ENCODE results near the gene PUM2. TPM values are rescaled to one million over a fixed set of nuclear protein-coding genes. Genes with fewer than 3 reads are reported as not detected.

PUM2 gene
- total and polyA plus RNA-seq, 2 of the 13 experiments (the other 11 are each of a cell fraction or from before 2014, with no cell fraction given), result 69.6 to 69.8 TPM

DNA sequence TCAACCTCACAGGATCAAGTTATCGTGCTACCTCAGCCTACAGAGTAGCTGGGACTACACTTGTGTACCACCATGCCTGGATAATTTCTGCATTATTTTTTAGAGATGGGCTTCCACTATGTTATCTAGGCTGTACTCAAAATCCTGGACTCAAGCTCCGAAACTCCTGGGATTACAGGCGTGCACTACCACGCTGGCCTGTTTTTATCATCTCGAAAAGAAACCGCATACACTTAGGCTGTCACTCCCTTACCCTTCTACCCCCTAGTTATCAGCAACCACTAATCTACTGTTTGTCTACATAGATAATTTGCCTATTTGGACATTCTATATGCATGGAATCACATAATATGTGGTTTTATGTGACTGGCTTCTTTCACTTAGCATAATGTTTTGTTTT lies 8.5 kb upstream of the PUM2 start (continued):
- TF ChIP-seq TIGD3 (CRISPR knock-in tag; IDR thresholded peaks at IDR 0.05; ENCODE audit: borderline replicate concordance) (no peak), ZNF10 (CRISPR knock-in tag; IDR thresholded peaks at IDR 0.05; ENCODE audit: borderline replicate concordance, low read depth) (no peak), NFAT5 (CRISPR knock-in tag; IDR thresholded peaks at IDR 0.05) (no peak), GFI1 (CRISPR knock-in tag; IDR thresholded peaks at IDR 0.05; ENCODE audit: borderline replicate concordance) (no peak), RELA (CRISPR knock-in tag; IDR thresholded peaks at IDR 0.05) (no peak), IKZF1 (IDR thresholded peaks at IDR 0.05) (no peak), ZNF367 (CRISPR knock-in tag; IDR thresholded peaks at IDR 0.05; ENCODE audit: borderline replicate concordance) (no peak), NBN (conservative IDR thresholded peaks at IDR 0.05) (no peak), ELF3 (CRISPR knock-in tag; IDR thresholded peaks at IDR 0.05) (no peak), ZBTB1 (CRISPR knock-in tag; IDR thresholded peaks at IDR 0.05; ENCODE audit: borderline replicate concordance) (no peak)
